ENCODE measurements around the gene ARRDC5. TPM values are rescaled to one million over a fixed set of nuclear protein-coding genes. Genes with fewer than 3 reads are reported as not detected.
A peak's percentile ranks its signal among the peaks of the same experiment; 100 is the strongest.
"Not testable (repeated sequence)": the region's sequence is repeated elsewhere in the genome, so short reads cannot be mapped to it uniquely, and the experiment has no call there.

ARRDC5 gene
- total RNA-seq, 1 experiment from 2014 or later = not detected

GRCh38 chr19:4853506-4853905, 49.2 kb downstream of the ARRDC5 start:
- not testable (repeated sequence) for H3K4me3 ChIP-seq, DNase-seq, H3K9me3 ChIP-seq, H3K27me3 ChIP-seq
- H3K36me3 ChIP-seq = peaks cover 36% of the 10 kb centered on the region

- DNase-seq = no peak
- Histone ChIP-seq H3K36me3 (peaks cover 46% of the 10 kb centered on the region), H3K27me3 (no peaks in the 10 kb centered on the region), H3K9me3 (no peaks in the 10 kb centered on the region), H3K4me3 (no peak overlapping the region)
Observed at GRCh38 chr19:4852484-4852883, 50.2 kb downstream of the ARRDC5 start.

- H3K9me3 ChIP-seq = no peaks in the 10 kb centered on the region
- peak; percentile 36 for DNase-seq
- H3K36me3 ChIP-seq = peaks cover 45% of the 10 kb centered on the region
- no peak overlapping the region for H3K4me3 ChIP-seq
- H3K27me3 ChIP-seq = no peaks in the 10 kb centered on the region
Observed at GRCh38 chr19:4851551-4852290, 51.0 kb downstream of the ARRDC5 start.

- Histone ChIP-seq H3K9me3 (no peaks in the 10 kb centered on the region), H3K4me3 (no peak overlapping the region), H3K27me3 (no peaks in the 10 kb centered on the region), H3K36me3 (peaks cover 48% of the 10 kb centered on the region)
- DNase-seq = no peak
Observed at GRCh38 chr19:4849019-4849418, 53.7 kb downstream of the ARRDC5 start.

- no peak overlapping the region for H3K4me3 ChIP-seq
- H3K36me3 ChIP-seq = peaks cover 53% of the 10 kb centered on the region
- no peak for DNase-seq
- no peaks in the 10 kb centered on the region for H3K27me3 ChIP-seq
- no peaks in the 10 kb centered on the region for H3K9me3 ChIP-seq
Observed at GRCh38 chr19:4847190-4847973, 55.3 kb downstream of the ARRDC5 start.

- DNase-seq, H3K27me3 ChIP-seq, H3K9me3 ChIP-seq, H3K4me3 ChIP-seq: not testable (repeated sequence)
- H3K36me3 ChIP-seq = peaks cover 47% of the 10 kb centered on the region
Observed at GRCh38 chr19:4845975-4846374, 56.7 kb downstream of the ARRDC5 start.

GRCh38 chr19:4844348-4845179, 58.1 kb downstream of the ARRDC5 start:
- Histone ChIP-seq H3K36me3 (peaks cover 49% of the 10 kb centered on the region), H3K27me3 (no peaks in the 10 kb centered on the region), H3K9me3 (no peaks in the 10 kb centered on the region), H3K4me3 (no peak overlapping the region)
- DNase-seq = no peak

- Histone ChIP-seq H3K9me3 (no peaks in the 10 kb centered on the region), H3K36me3 (peaks cover 44% of the 10 kb centered on the region), H3K27me3 (no peaks in the 10 kb centered on the region), H3K4me3 (no peak overlapping the region)
- no peak for DNase-seq
Observed at GRCh38 chr19:4843647-4843965, 59.1 kb downstream of the ARRDC5 start.

Other genes with a start within 250 kb of the ARRDC5 start
- gene MYDGF, start 232.6 kb downstream of the ARRDC5 start, total RNA-seq (2014; rRNA removed; shearing (Covaris generic); ENCODE audit: low replicate concordance) = 161 and 252 TPM in 2 replicates
- gene DPP9, start 179.1 kb downstream of the ARRDC5 start, total RNA-seq (2014; rRNA removed; shearing (Covaris generic); ENCODE audit: low replicate concordance) = 16.1 and 17.0 TPM in 2 replicates
- gene FEM1A, start 111.2 kb downstream of the ARRDC5 start, total RNA-seq (2014; rRNA removed; shearing (Covaris generic); ENCODE audit: low replicate concordance) = 7.2 and 9.2 TPM in 2 replicates
- gene TICAM1, start 71.2 kb downstream of the ARRDC5 start, total RNA-seq (2014; rRNA removed; shearing (Covaris generic); ENCODE audit: low replicate concordance) = 0.59 and 3.2 TPM in 2 replicates
- gene PLIN3, start 35.2 kb downstream of the ARRDC5 start, total RNA-seq (2014; rRNA removed; shearing (Covaris generic); ENCODE audit: low replicate concordance) = 140 and 291 TPM in 2 replicates
- gene UHRF1, start 6.6 kb upstream of the ARRDC5 start, total RNA-seq (2014; rRNA removed; shearing (Covaris generic); ENCODE audit: low replicate concordance) = 47.1 and 56.8 TPM in 2 replicates
- 10.3 and 23.5 TPM in 2 replicates for gene KDM4B, start 66.2 kb upstream of the ARRDC5 start, total RNA-seq (2014; rRNA removed; shearing (Covaris generic); ENCODE audit: low replicate concordance)